Activated CD8-positive, alpha-beta T cell treated with anti-CD3 and anti-CD28 coated beads, Interleukin-2, amount 10 ng/mL, durations not matched to agents 7 days and 5 days (primary cell): ENCODE measurements around the gene KAT7. TPM values are rescaled to one million over a fixed set of nuclear protein-coding genes. Genes with fewer than 3 reads are reported as not detected.
A peak's percentile ranks its signal among the peaks of the same experiment; 100 is the strongest.

Source experiments
- ATAC-seq: fragments of 150-1000 bp; cut with Tn5 transposase; one replicate; pipeline ENCODE4 v1.10.0; 2021; ENCODE audit warnings: moderate library complexity
- CTCF ChIA-PET: fragments of 350-600 bp; sonication (Branson Sonifier 250); formaldehyde crosslinking; loops from one replicate; lab custom pipeline; 2021; ENCODE audit warnings: antibody characterized with exemption; lab: Charles Lee
- POLR2A ChIA-PET: fragments of 350-600 bp; sonication (Branson Sonifier 250); formaldehyde crosslinking; loops from one replicate; lab custom pipeline; 2021; ENCODE audit warnings: antibody characterized with exemption; lab: Charles Lee
- DNase-seq: peaks from one replicate; pipeline ENCODE4 v3.0.0-alpha.2; 2020
- H3K27ac Mint-ChIP-seq: one replicate; pipeline ENCODE4 v1.8.0; 2021; ENCODE audit warnings: mild to moderate bottlenecking, mixed read lengths
- H3K27me3 Mint-ChIP-seq: one replicate; pipeline ENCODE4 v1.8.0; 2021; ENCODE audit warnings: low read depth, mixed read lengths
- H3K36me3 Mint-ChIP-seq: one replicate; pipeline ENCODE4 v1.8.0; 2021; ENCODE audit warnings: low read depth, mixed read lengths
- H3K4me1 Mint-ChIP-seq: one replicate; pipeline ENCODE4 v1.8.0; 2021; ENCODE audit warnings: low read depth, mixed read lengths
- H3K4me3 Mint-ChIP-seq: one replicate; pipeline ENCODE4 v1.8.0; 2021; ENCODE audit warnings: mild to moderate bottlenecking, mixed read lengths
- H3K9me3 Mint-ChIP-seq: one replicate; pipeline ENCODE4 v1.8.0; 2022; ENCODE audit warnings: mixed read lengths; ENCODE audit not compliant: insufficient read depth
- total RNA-seq, 2 experiments: library from RNA; stranded (reverse); gene quantifications; one replicate each; pipeline ENCODE4 v1.2.3, GENCODE V29; 2021

KAT7 gene
- total RNA-seq, 2 experiments from 2014 or later = 75.8 to 76.0 TPM

DNA sequence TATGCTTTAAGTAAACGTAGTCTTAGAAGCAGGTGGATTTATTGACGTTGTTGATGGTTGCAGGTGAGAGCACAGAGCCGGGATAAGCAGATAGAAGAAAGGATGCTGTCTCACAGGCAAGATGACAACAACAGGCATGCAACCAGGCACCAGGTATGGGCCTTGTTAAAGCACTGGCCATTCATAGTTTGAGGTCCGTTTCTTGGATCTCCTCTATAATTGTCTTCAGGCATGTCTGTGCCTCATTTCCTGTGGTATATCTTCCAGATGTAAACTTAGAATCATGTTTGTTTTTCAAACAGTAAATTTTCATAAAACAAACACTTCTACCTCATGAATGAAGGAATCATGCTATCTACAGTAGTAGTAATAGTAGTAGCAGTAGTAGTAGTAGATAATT is 20.6 kb downstream of the KAT7 start:
- ChIA-PET POLR2A (no interaction called here), CTCF (no interaction called here)
- no peak overlapping the region for H3K27ac Mint-ChIP-seq

DNA sequence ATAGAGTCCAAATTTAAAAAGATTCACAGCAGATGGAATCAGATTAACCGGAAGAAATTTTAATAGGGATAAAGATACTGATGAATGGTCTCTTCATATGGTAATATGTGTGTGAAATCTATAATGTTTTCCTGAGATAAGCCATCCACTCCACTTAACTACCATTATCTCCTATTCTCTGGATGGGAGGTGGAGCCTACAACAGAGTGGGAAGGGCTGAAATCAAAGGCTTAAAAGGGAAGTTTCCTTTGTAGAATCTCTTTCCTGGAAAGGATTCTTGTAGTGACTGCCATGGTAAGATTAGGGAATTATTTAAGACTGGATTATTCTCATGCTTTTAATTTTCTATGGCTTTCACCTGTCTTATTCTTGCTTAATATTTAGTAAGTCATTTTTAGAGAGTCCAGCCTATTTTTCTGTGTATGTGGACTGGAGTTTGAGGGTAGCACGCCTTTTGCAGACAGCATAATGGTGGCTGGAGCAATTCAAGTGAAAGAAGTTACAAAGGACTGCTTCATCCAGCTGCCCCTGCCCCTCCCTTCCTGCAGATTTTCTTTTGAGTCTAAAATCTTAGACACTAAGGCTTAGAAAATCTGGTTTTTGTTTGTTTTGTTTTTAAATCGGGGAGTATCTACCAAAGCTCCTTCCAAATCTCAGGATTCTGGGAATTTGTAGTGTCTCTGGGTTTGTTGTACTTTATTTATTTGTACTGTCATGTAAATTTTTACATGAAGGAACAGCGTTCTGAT is 26.5 kb downstream of the KAT7 start:
- no peak for DNase-seq
- no peak for ATAC-seq
- peaks cover 67% of the 10 kb centered on the region for H3K36me3 Mint-ChIP-seq
- H3K9me3 Mint-ChIP-seq = no peaks in the 10 kb centered on the region
- H3K4me3 Mint-ChIP-seq = no peak overlapping the region
- ChIA-PET CTCF (interaction anchor here (1.0 to 1.4 kb wide), 3 partner anchors 21 to 245 kb away, joined by 3 read pairs; no protein-coding TSS in a partner anchor), POLR2A (interaction anchor here (0.9 to 1.8 kb wide), 3 partner anchors 18 to 107 kb away, joined by 3 to 4 read pairs (median 3); partner anchors contain the start of genes KAT7 and SLC35B1)
- H3K4me1 Mint-ChIP-seq = peaks cover 51% of the 10 kb centered on the region
- H3K27ac Mint-ChIP-seq = peak overlapping the region; percentile 20
- H3K27me3 Mint-ChIP-seq = no peaks in the 10 kb centered on the region

More for the DNA sequence above, 20.6 kb downstream of the KAT7 start:
- Mint-ChIP-seq H3K9me3 (no peaks in the 10 kb centered on the region), H3K4me1 (peaks cover 2% of the 10 kb centered on the region), H3K36me3 (peaks cover 64% of the 10 kb centered on the region), H3K4me3 (no peak overlapping the region), H3K27me3 (no peaks in the 10 kb centered on the region)
- ATAC-seq = no peak
- DNase-seq = no peak

DNA sequence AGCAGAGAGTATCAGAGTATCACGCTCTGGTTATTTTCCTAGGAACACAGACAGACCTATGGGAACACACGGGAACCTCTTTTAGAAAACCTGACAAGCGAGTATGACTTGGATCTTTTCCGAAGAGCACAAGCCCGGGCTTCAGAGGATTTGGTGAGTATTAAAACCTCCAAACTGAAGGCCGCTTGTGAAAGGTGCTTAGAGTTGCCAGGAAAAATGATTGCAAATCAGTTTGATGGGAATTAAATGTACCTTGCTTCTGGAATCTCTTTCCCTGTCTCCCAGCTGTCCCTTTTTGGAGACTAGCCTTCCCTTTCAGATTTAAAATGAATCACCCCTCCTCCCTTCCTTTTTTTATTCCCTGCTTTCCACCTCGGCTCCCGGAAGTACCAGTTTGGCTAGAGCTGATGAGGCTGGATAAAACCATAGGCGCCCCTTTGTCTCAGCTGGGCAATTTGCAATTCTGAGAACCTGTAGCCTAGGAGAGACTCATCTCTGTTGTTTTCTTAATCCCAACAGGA is 27.3 kb downstream of the KAT7 start:
- Mint-ChIP-seq H3K27ac (peak overlapping the region; percentile 97), H3K27me3 (no peaks in the 10 kb centered on the region), H3K4me3 (no peak overlapping the region), H3K4me1 (peaks cover 56% of the 10 kb centered on the region), H3K9me3 (no peaks in the 10 kb centered on the region), H3K36me3 (peaks cover 65% of the 10 kb centered on the region)
- DNase-seq (no peak), ATAC-seq (no peak)
- ChIA-PET POLR2A (interaction anchor here (0.6 to 1.8 kb wide), 4 partner anchors 11 to 108 kb away, joined by 3 to 4 read pairs (median 3); partner anchors contain the start of genes KAT7 and SLC35B1), CTCF (interaction anchor here (1.0 to 1.5 kb wide), 5 partner anchors 17 to 246 kb away, joined by 3 to 7 read pairs (median 3); no protein-coding TSS in a partner anchor)

DNA sequence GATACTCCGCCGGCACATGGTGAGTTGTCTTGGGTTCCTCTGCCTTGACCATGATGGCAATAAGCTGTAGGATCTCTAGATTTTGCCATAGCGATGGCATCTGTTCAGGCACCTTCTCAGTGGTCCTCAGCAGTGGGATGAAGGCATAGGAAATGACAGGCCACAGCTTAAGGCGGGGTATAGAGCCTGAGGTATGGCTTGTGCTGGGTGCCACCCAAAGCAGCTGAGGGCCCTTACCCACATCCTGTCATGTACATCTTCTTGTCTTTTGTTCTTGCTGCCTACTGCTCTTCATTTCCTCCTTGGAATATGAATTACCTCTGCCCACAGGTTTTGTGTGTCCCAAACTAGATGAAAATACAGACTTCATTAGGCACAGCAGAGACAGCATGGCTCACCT is 29.5 kb downstream of the KAT7 start:
- peaks cover 71% of the 10 kb centered on the region for H3K36me3 Mint-ChIP-seq
- H3K27me3 Mint-ChIP-seq = no peaks in the 10 kb centered on the region
- peak overlapping the region; percentile 68 for H3K4me3 Mint-ChIP-seq
- peak overlapping the region; percentile 97 for H3K27ac Mint-ChIP-seq
- peaks cover 63% of the 10 kb centered on the region for H3K4me1 Mint-ChIP-seq
- CTCF ChIA-PET = interaction anchor here (0.8 to 2.4 kb wide), 7 partner anchors 9 to 260 kb away, joined by 3 to 11 read pairs (median 3); no protein-coding TSS in a partner anchor
- ATAC-seq = peak; percentile 97
- DNase-seq = peak; percentile 76
- POLR2A ChIA-PET = interaction anchor here (0.7 to 1.5 kb wide), 2 partner anchors 19 to 30 kb away, joined by 3 to 6 read pairs; partner anchors contain the start of gene KAT7
- H3K9me3 Mint-ChIP-seq = no peaks in the 10 kb centered on the region

DNA sequence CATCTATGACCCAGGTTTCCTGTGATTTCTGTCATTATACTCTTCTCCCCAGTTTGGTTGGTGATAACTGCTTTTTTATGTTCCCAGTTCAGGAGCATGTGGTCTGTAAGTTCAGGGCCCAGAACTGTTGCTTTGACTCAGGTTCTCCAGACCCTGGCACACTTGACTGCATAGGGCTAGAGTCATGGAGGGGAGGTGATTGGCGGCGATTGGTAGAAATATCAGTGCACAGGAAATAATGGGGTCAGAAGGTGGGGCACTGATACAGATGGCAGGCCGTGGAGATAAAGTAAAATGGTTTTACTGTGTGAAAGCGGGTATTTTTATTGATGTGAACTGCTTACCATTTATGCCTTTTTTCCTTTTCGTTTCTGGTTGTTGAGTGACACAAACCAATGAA is 30.7 kb downstream of the KAT7 start:
- POLR2A ChIA-PET = interaction anchor here (0.6 kb wide), 1 partner anchor 1441 kb away, joined by 3 read pairs; the partner anchor contains the start of gene UTP18
- H3K4me1 Mint-ChIP-seq = peaks cover 63% of the 10 kb centered on the region
- no peak for DNase-seq
- H3K9me3 Mint-ChIP-seq = no peaks in the 10 kb centered on the region
- CTCF ChIA-PET = interaction anchor here (1.2 to 1.5 kb wide), 2 partner anchors 21 to 110 kb away, joined by 3 to 5 read pairs; no protein-coding TSS in a partner anchor
- H3K36me3 Mint-ChIP-seq = peaks cover 72% of the 10 kb centered on the region
- H3K4me3 Mint-ChIP-seq = no peak overlapping the region
- H3K27me3 Mint-ChIP-seq = no peaks in the 10 kb centered on the region
- ATAC-seq = no peak
- H3K27ac Mint-ChIP-seq = peak overlapping the region; percentile 97

DNA sequence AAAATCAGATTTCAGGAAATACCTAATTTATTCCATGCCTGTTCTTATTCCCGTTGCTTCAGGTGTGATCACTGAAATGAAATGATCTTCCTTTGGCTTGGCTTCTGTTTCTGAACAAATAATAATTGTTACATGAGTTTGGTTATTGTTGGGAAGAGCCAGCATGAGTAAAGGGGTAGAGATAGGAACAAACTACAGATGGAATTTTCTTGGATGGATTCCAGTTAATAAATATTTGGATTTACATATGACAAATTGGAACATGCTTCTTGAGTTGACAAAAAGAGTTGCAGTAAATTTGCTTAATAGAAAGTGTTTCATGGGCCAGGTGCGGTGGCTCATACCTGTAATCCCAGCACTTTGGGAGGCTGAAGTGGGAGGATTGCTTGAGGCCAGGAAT is 31.2 kb downstream of the KAT7 start:
- DNase-seq = no peak
- no peak for ATAC-seq
- POLR2A ChIA-PET = interaction anchor here (0.6 kb wide), 1 partner anchor 906 kb away, joined by 3 read pairs; no protein-coding TSS in a partner anchor
- Mint-ChIP-seq H3K27ac (no peak overlapping the region), H3K9me3 (no peaks in the 10 kb centered on the region), H3K4me3 (no peak overlapping the region), H3K27me3 (no peaks in the 10 kb centered on the region), H3K4me1 (peaks cover 61% of the 10 kb centered on the region), H3K36me3 (peaks cover 71% of the 10 kb centered on the region)
- CTCF ChIA-PET = no interaction called here

DNA sequence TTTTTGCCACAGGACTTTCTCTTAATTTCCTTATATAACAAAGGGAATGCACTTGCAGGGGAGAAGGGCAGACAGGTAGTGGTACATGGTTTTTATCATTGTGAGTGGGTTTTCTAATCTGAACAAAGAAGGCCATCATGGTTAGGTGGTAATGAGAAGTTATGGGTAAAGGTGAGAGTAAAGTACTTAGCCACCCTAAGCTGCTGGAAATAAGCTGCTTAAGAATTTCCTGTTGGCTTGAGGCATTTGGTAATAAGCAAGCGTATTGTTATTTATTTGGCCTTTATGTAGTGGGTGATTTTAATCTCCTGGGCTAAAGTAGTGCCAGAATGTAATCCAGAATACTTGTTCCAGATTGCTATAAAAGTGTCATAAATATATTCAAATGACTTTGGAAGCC is 32.3 kb downstream of the KAT7 start:
- Mint-ChIP-seq H3K4me1 (peaks cover 53% of the 10 kb centered on the region), H3K27me3 (no peaks in the 10 kb centered on the region), H3K36me3 (peaks cover 71% of the 10 kb centered on the region), H3K9me3 (no peaks in the 10 kb centered on the region), H3K4me3 (no peak overlapping the region), H3K27ac (peak overlapping the region; percentile 36)
- ChIA-PET CTCF (interaction anchor here (0.9 to 1.0 kb wide), 2 partner anchors 250 to 263 kb away, joined by 3 read pairs; no protein-coding TSS in a partner anchor), POLR2A (no interaction called here)
- no peak for DNase-seq
- ATAC-seq = no peak

DNA sequence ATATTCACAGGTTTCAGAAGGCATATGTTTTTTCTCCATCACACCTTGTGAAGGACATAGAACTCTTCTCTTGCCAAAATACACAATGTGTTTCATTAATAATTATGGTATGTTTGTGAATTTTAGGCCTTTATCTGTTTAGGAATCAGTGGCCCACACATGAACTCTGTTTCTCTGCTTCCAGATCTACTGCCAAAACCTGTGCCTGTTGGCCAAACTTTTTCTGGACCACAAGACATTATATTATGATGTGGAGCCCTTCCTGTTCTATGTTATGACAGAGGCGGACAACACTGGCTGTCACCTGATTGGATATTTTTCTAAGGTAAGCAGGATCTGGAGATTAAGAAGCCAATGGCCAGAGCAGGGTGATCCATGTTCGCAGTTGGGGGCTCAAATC is 33.0 kb downstream of the KAT7 start:
- Mint-ChIP-seq H3K4me3 (no peak overlapping the region), H3K9me3 (no peaks in the 10 kb centered on the region), H3K27ac (peak overlapping the region; percentile 63), H3K36me3 (peaks cover 71% of the 10 kb centered on the region), H3K27me3 (no peaks in the 10 kb centered on the region), H3K4me1 (peaks cover 46% of the 10 kb centered on the region)
- POLR2A ChIA-PET = interaction anchor here (0.8 kb wide), 2 partner anchors 33 to 130 kb away, joined by 3 to 5 read pairs; no protein-coding TSS in a partner anchor
- CTCF ChIA-PET = interaction anchor here (0.9 to 1.2 kb wide), 4 partner anchors 30 to 264 kb away, joined by 3 to 5 read pairs (median 3); no protein-coding TSS in a partner anchor
- DNase-seq = no peak
- no peak for ATAC-seq

DNA sequence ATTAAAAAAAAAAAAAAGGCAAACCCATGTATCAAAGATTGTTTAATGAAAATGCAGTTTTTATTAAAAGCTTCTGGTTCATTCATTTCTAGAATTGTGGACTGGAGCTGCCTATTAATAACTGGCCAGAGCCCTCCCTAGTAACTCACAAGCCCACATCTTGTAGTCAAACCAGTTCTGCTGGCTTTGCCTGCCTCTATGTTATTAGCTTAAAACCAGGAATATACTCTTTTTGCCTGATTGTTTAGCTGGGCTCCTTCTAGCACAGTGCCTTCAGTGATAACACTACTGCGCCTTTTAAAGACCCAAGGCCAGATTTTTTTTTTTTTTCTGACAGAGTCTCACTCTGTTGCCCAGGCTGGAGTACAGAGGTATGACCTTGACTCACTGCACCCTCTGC is 33.4 kb downstream of the KAT7 start:
- no peak for DNase-seq
- H3K4me3 Mint-ChIP-seq = no peak overlapping the region
- ATAC-seq = no peak
- H3K27ac Mint-ChIP-seq = no peak overlapping the region
- POLR2A ChIA-PET = interaction anchor here (0.8 kb wide), 2 partner anchors 34 to 131 kb away, joined by 3 to 5 read pairs; no protein-coding TSS in a partner anchor
- CTCF ChIA-PET = interaction anchor here (0.9 to 1.2 kb wide), 3 partner anchors 29 to 264 kb away, joined by 3 to 5 read pairs (median 3); no protein-coding TSS in a partner anchor
- no peaks in the 10 kb centered on the region for H3K27me3 Mint-ChIP-seq
- H3K36me3 Mint-ChIP-seq = peaks cover 66% of the 10 kb centered on the region
- H3K9me3 Mint-ChIP-seq = no peaks in the 10 kb centered on the region
- peaks cover 42% of the 10 kb centered on the region for H3K4me1 Mint-ChIP-seq

DNA sequence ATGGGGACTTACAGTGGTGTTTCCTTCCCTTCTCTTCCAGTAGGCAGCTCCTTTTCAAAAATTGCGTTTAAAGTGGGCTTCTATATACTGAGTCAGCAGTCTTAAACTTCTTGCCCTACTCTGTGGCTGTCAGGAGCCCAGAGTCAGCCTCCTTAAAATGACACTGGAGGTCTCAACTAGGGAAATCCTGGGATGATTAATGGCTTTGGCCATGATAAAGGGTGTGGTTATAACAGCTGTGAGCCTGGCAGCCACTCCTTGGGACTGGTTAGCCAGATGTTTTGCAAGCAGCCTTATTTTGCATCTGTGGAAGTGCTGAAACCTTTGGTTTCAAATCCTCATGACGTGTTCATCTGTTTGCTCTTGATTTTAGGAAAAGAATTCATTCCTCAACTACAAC is 34.3 kb downstream of the KAT7 start:
- H3K27ac Mint-ChIP-seq = no peak overlapping the region
- no peak for ATAC-seq
- H3K4me1 Mint-ChIP-seq = peaks cover 33% of the 10 kb centered on the region

DNA sequence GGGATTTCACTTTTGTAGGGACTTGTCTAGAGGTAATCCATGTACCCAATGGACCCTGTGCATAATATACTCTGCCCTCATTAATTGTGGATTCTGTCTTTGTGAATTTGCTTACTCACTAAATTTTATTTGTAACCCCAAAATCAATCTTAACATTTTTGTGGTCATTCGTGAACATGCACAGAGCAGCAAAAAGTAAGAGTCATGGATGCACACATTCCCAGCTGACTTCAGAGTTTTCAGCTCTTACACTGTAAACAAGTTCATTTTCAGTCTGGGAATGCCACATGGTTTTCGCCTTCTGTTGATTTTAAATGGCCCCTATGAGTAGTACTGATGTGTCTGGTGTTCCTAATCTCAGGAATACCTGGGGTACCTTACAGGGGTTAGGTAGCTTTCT is 35.1 kb downstream of the KAT7 start:
- ChIA-PET POLR2A (no interaction called here), CTCF (no interaction called here)
- H3K36me3 Mint-ChIP-seq = peaks cover 65% of the 10 kb centered on the region
- peaks cover 25% of the 10 kb centered on the region for H3K4me1 Mint-ChIP-seq
- H3K4me3 Mint-ChIP-seq = no peak overlapping the region
- ATAC-seq = no peak
- DNase-seq = no peak
- no peaks in the 10 kb centered on the region for H3K9me3 Mint-ChIP-seq
- H3K27ac Mint-ChIP-seq = no peak overlapping the region
- H3K27me3 Mint-ChIP-seq = no peaks in the 10 kb centered on the region

More for the DNA sequence above, 34.3 kb downstream of the KAT7 start:
- DNase-seq = no peak
- peaks cover 65% of the 10 kb centered on the region for H3K36me3 Mint-ChIP-seq
- H3K9me3 Mint-ChIP-seq = no peaks in the 10 kb centered on the region
- ChIA-PET POLR2A (no interaction called here), CTCF (interaction anchor here (1.0 to 1.2 kb wide), 2 partner anchors 29 to 174 kb away, joined by 3 to 5 read pairs; no protein-coding TSS in a partner anchor)
- H3K4me3 Mint-ChIP-seq = no peak overlapping the region
- no peaks in the 10 kb centered on the region for H3K27me3 Mint-ChIP-seq
